Caco-2 (cell line): ENCODE results near the gene CACNB1. TPM values are rescaled to one million over a fixed set of nuclear protein-coding genes. Genes with fewer than 3 reads are reported as not detected.

Source experiments
- BruUV-seq: library from RNA; stranded (reverse); fragments of 400-500 nt; replicated peaks from 2 replicates; lab custom pipeline; 2021; lab: Mats Ljungman, UMichigan
- CTCF ChIA-PET: fragments of 300-600 bp; sonication (Branson Sonifier 250); formaldehyde crosslinking; loops from one replicate; lab custom pipeline; 2022; ENCODE audit warnings: antibody characterized with exemption; lab: Charles Lee
- POLR2A ChIA-PET: fragments of 300-600 bp; sonication (Branson Sonifier 250); formaldehyde crosslinking; loops from one replicate; lab custom pipeline; 2022; ENCODE audit warnings: antibody characterized with exemption; lab: Charles Lee
- DNase-seq, 2 experiments: peaks; one replicate each; pipeline versions ENCODE4 v3.0.0 to v3.0.0-alpha.2; 2020 to 2022
- H3K27me3 ChIP-seq: replicated peaks from 2 replicates; pipeline ENCODE4 v1.6.0; 2011; ENCODE audit warnings: low read length; ENCODE audit not compliant: control insufficient read depth, insufficient read depth
- H3K36me3 ChIP-seq: 2 replicates; pipeline ENCODE4 v1.5.1; 2011; ENCODE audit warnings: low read length; ENCODE audit not compliant: control insufficient read depth, insufficient read depth
- H3K4me1 ChIP-seq: fragments of 250-450 bp; sonication (Bioruptor Pico); 2 replicates; pipeline ENCODE4 v1.5.1; 2020; ENCODE audit warnings: mild to moderate bottlenecking
- H3K4me3 ChIP-seq: 2 replicates; pipeline ENCODE4 v1.5.1; 2011; ENCODE audit warnings: low read depth, mild to moderate bottlenecking, control low read depth, low read length
- H3K9me3 ChIP-seq: fragments of 250-450 bp; sonication (Bioruptor Pico); 2 replicates; pipeline ENCODE4 v1.5.1; 2020; ENCODE audit warnings: mild to moderate bottlenecking, moderate library complexity
- H3K27ac Mint-ChIP-seq: one replicate; pipeline ENCODE4 v1.8.0; 2022; ENCODE audit warnings: mixed read lengths; ENCODE audit not compliant: unreplicated experiment
- H3K27me3 Mint-ChIP-seq: one replicate; pipeline ENCODE4 v1.8.0; 2022; ENCODE audit warnings: mixed read lengths; ENCODE audit not compliant: insufficient read depth, unreplicated experiment
- H3K36me3 Mint-ChIP-seq: one replicate; pipeline ENCODE4 v1.8.0; 2022; ENCODE audit warnings: mild to moderate bottlenecking, mixed read lengths; ENCODE audit not compliant: insufficient read depth, unreplicated experiment
- H3K4me1 Mint-ChIP-seq: one replicate; pipeline ENCODE4 v1.8.0; 2022; ENCODE audit warnings: low read depth, mixed read lengths; ENCODE audit not compliant: unreplicated experiment
- H3K4me3 Mint-ChIP-seq: one replicate; pipeline ENCODE4 v1.8.0; 2022; ENCODE audit warnings: mild to moderate bottlenecking, moderate library complexity, mixed read lengths; ENCODE audit not compliant: unreplicated experiment
- H3K9me3 Mint-ChIP-seq: one replicate; pipeline ENCODE4 v1.8.0; 2022; ENCODE audit warnings: mixed read lengths; ENCODE audit not compliant: unreplicated experiment
- intact Hi-C: fragments of 100-400 bp; cut with micrococcal nuclease; formaldehyde crosslinking; loops from one replicate; pipeline ENCODE4 v1.10.0; 2022; ENCODE audit not compliant: unreplicated experiment
- total RNA-seq: library from RNA; stranded (reverse); gene quantifications from 2 replicates; pipeline ENCODE4 v1.2.3, GENCODE V29; 2022
- TF ChIP-seq, protein P1 (sequence below), 2 experiments: fragments of 200-600 bp in 1 of 2; IDR thresholded peaks; 1 replicate in 1 of 2; 2 replicates in 1 of 2; pipeline versions ENCODE4 v1.5.1 to v1.8.0; 2011 to 2022; ENCODE audit warnings: antibody characterized with exemption in 1 of 2, control low read depth in 1 of 2, inconsistent platforms in 1 of 2, low read depth in 1 of 2, low read length in 1 of 2, mild to moderate bottlenecking in 1 of 2, moderate library complexity in 1 of 2; ENCODE audit not compliant: insufficient read depth in 1 of 2, severe bottlenecking in 1 of 2, unreplicated experiment in 1 of 2

Gene CACNB1
- total RNA-seq, 1 experiment from 2014 or later = 7.0 TPM

DNA sequence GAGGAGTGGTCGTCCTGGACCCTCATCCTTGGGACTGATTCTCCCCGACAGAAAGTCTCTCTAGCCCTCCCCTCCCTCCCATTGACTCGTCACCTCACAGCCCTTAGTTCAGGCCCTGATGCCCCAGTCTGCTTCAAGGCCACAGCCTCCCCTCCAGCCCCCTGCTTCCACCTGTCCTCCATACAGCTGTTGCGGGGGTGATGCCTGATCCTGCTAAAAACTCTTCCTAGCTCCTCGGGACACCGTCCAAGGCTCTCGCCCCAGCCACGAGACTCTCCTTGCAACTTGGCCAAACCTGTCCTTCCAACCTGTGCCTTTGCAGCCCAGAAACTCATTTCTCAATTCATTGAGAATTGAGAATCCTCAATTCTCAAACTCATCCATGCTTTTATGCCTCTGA lies 21.4 kb upstream of the CACNB1 start:
- Histone ChIP-seq H3K27me3 (no peaks in the 10 kb centered on the region; the same call in 1 of the 2 replicates), H3K4me3 (no peak overlapping the region), H3K4me1 (no peaks in the 10 kb centered on the region), H3K9me3 (no peaks in the 10 kb centered on the region), H3K36me3 (no peaks in the 10 kb centered on the region)
- no peaks in the 10 kb centered on the region for H3K4me1 Mint-ChIP-seq
- no peaks in the 10 kb centered on the region for H3K9me3 Mint-ChIP-seq
- POLR2A ChIA-PET = no interaction called here
- TF ChIP-seq, protein P1, sequence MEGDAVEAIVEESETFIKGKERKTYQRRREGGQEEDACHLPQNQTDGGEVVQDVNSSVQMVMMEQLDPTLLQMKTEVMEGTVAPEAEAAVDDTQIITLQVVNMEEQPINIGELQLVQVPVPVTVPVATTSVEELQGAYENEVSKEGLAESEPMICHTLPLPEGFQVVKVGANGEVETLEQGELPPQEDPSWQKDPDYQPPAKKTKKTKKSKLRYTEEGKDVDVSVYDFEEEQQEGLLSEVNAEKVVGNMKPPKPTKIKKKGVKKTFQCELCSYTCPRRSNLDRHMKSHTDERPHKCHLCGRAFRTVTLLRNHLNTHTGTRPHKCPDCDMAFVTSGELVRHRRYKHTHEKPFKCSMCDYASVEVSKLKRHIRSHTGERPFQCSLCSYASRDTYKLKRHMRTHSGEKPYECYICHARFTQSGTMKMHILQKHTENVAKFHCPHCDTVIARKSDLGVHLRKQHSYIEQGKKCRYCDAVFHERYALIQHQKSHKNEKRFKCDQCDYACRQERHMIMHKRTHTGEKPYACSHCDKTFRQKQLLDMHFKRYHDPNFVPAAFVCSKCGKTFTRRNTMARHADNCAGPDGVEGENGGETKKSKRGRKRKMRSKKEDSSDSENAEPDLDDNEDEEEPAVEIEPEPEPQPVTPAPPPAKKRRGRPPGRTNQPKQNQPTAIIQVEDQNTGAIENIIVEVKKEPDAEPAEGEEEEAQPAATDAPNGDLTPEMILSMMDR (IDR thresholded peaks at IDR 0.05; ENCODE audit: insufficient read depth in 1 of 2, low read depth in 1 of 2, low read length in 1 of 2, severe bottlenecking in 1 of 2, unreplicated experiment in 1 of 2) = no peak
- peaks cover 19% of the 10 kb centered on the region for H3K27me3 Mint-ChIP-seq
- no peak overlapping the region for H3K27ac Mint-ChIP-seq
- intact Hi-C loops = no loop called here
- CTCF ChIA-PET = interaction anchor here (1.1 kb wide), 1 partner anchor 10 kb away, joined by 3 read pairs; no protein-coding TSS in a partner anchor
- no TSS peak for BruUV-seq
- no peaks in the 10 kb centered on the region for H3K36me3 Mint-ChIP-seq
- H3K4me3 Mint-ChIP-seq = no peak overlapping the region
- DNase-seq = no peak

DNA sequence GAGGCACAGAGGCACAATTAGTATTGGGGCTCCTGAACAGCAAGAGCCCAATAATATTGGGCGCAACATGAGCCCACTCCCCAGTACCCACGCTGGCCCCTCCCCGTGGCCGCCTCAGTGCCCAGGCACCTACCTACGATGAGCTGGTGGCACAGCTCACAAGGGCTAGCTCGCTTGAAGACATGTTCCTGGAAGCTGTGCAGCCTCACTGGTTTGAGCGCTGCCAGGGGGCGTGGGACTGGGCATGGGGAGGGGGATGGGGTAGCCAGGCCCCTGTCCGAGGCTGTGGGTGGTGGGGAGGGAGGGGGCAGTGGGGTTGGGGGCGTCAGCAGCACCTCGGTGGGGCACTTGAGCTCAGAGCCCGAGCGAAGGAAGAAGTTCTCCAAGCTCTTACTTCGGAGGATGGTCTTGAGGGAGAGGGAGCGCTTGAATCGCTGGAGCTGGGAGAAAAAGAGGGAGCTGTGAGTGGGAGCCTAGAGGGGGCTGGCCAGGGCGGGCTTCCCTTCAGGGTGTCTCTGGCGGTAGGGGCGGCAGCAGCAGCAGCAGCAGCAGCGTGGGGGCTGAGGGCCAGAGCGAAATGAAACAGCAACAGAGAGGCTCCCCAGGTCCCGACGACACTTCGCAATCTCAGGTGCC lies 20.4 kb upstream of the CACNB1 start:
- Mint-ChIP-seq H3K27ac (no peak overlapping the region), H3K4me3 (no peak overlapping the region), H3K36me3 (no peaks in the 10 kb centered on the region), H3K27me3 (peaks cover 17% of the 10 kb centered on the region), H3K4me1 (no peaks in the 10 kb centered on the region), H3K9me3 (no peaks in the 10 kb centered on the region)
- no peaks in the 10 kb centered on the region for H3K4me1 ChIP-seq
- BruUV-seq = no TSS peak
- no peaks in the 10 kb centered on the region for H3K9me3 ChIP-seq
- intact Hi-C loops = no loop called here
- no peaks in the 10 kb centered on the region; the same call in 1 of the 2 replicates for H3K27me3 ChIP-seq
- no peak overlapping the region for H3K4me3 ChIP-seq
- CTCF ChIA-PET = interaction anchor here (0.7 to 1.3 kb wide), 4 partner anchors 9 to 27 kb away, joined by 3 to 7 read pairs (median 5); no protein-coding TSS in a partner anchor
- TF ChIP-seq, protein P1 (IDR thresholded peaks at IDR 0.05; ENCODE audit: insufficient read depth in 1 of 2, low read depth in 1 of 2, low read length in 1 of 2, severe bottlenecking in 1 of 2, unreplicated experiment in 1 of 2) = no peak
- no peak for DNase-seq
- H3K36me3 ChIP-seq = no peaks in the 10 kb centered on the region
- POLR2A ChIA-PET = no interaction called here

DNA sequence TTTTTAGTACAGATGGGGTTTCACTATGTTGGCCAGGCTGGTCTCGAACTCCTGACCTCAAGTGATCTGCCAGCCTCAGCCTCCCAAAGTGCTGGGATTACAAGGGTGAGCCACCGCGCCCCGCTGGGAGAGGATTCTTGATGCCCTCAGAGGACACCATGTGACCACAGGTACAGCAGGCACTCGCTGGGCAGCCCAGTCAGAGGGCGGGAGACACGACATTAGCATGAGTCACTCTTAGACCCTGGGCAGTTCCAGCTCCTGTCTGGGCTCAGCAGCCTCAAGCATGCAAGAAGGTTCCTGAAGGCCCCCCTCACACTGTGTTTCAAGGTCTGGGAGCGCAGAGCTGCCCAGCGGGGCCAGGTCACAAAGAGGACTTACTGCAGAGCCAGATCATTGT lies 16.4 kb upstream of the CACNB1 start:
- no peaks in the 10 kb centered on the region for H3K27me3 ChIP-seq
- H3K4me3 ChIP-seq = no peak overlapping the region
- DNase-seq = no peak
- TF ChIP-seq, protein P1 (IDR thresholded peaks at IDR 0.05; ENCODE audit: insufficient read depth in 1 of 2, low read depth in 1 of 2, low read length in 1 of 2, severe bottlenecking in 1 of 2, unreplicated experiment in 1 of 2) = no peak
- H3K27me3 Mint-ChIP-seq = peaks cover 17% of the 10 kb centered on the region
- H3K36me3 Mint-ChIP-seq = no peaks in the 10 kb centered on the region
- POLR2A ChIA-PET = no interaction called here
- H3K4me1 ChIP-seq = no peaks in the 10 kb centered on the region
- H3K4me1 Mint-ChIP-seq = no peaks in the 10 kb centered on the region
- no peaks in the 10 kb centered on the region for H3K36me3 ChIP-seq
- no TSS peak for BruUV-seq
- CTCF ChIA-PET = interaction anchor here (1.4 kb wide), 1 partner anchor 26 kb away, joined by 3 read pairs; no protein-coding TSS in a partner anchor
- H3K9me3 Mint-ChIP-seq = no peaks in the 10 kb centered on the region
- no peaks in the 10 kb centered on the region for H3K9me3 ChIP-seq
- H3K27ac Mint-ChIP-seq = no peak overlapping the region
- no peak overlapping the region for H3K4me3 Mint-ChIP-seq
- intact Hi-C loops = no loop called here
